ENCODE results near the gene AAGAB. TPM values are rescaled to one million over a fixed set of nuclear protein-coding genes. Genes with fewer than 3 reads are reported as not detected.

Gene AAGAB
- total and polyA plus RNA-seq, 7 donors, result 22.4 to 48.1 (median 34.5) TPM

GRCh38 chr15:67216859-67217258 lies 37.6 kb downstream of the AAGAB start:
- no peak for TF ChIP-seq EP300 (IDR thresholded peaks at IDR 0.05)
- TF ChIP-seq POLR2AphosphoS5 (IDR thresholded peaks at IDR 0.05), result no peak
- no peak for TF ChIP-seq POLR2A (IDR thresholded peaks at IDR 0.05)
- no peak for TF ChIP-seq CTCF (IDR thresholded peaks at IDR 0.05)
- Histone ChIP-seq H3K4me3 (no peak overlapping the region), H3K27ac (no peak overlapping the region), H3K9me3 (no peaks in the 10 kb centered on the region), H3K36me3 (no peaks in the 10 kb centered on the region), H3K4me1 (peaks cover 0 to 6% (median 0%) of the 10 kb centered on the region in 4 donors), H3K27me3 (no peaks in the 10 kb centered on the region)
- DNase-seq, result no peak
- intact Hi-C loops (cut with DNase I), result no loop called here

DNA sequence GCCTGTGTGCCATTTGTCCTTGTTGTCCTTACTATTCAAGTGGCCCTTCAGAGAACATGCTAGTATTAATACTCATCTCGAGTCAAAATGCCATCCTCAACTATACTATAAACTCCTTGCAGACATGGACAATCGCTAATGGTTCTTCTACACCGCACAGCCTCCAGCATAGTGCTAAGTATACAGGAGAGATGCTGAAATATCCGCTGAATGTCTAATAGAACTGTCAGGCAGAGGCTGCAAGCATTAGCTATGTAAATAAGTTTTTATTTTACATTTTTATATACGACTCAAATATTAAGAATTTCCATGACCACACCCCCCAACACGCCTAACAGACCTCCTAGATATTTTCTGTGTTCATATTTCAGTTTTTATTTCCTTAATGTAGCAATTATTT lies 39.4 kb downstream of the AAGAB start:
- H3K27ac ChIP-seq, result no peak overlapping the region
- peaks cover 0 to 6% (median 0%) of the 10 kb centered on the region in 4 donors for H3K4me1 ChIP-seq
- H3K4me3 ChIP-seq, result no peak overlapping the region
- no peaks in the 10 kb centered on the region for H3K36me3 ChIP-seq
- intact Hi-C loops (cut with DNase I), result no loop called here
- H3K9me3 ChIP-seq, result no peaks in the 10 kb centered on the region
- no peaks in the 10 kb centered on the region for H3K27me3 ChIP-seq
- 84 to 86% methylated on average over 6 of the region's 6 CpGs for WGBS, 2 donors
- DNase-seq, result no peak
- TF ChIP-seq EP300 (IDR thresholded peaks at IDR 0.05) (no peak), CTCF (IDR thresholded peaks at IDR 0.05) (no peak), POLR2AphosphoS5 (IDR thresholded peaks at IDR 0.05) (no peak), POLR2A (IDR thresholded peaks at IDR 0.05) (no peak)

DNA sequence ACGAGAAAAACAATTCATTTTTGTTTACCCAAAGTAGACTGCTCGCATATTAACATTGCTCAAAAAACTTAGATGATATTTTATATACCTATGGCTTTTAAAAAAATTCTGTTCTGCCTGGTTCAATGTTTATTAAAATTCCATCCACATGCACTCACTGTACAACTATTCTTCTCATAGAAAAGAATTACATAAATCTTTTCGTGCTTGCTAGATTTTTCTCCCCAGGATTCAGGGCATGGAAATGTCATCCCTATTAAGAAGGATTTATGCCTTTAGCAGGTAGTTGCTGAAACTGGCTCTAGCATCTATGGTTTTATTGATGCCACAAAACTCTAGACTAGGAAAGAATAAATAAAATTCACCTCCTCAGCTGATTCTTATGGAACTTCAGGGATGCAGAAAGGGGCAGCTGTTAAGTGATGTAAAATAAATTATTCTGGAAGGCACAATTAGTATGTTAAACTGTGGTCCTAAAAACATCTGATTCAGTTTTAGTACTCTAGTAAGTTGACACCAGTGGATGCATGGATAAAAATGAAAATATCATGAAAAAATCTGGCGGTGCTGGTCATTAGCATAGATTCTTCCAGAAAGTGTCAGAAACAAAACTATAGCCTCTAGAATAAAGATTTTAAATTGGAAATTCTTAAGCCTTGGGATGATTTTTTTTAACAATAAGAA lies 41.6 kb downstream of the AAGAB start:
- Histone ChIP-seq H3K27me3 (no peaks in the 10 kb centered on the region), H3K36me3 (peaks cover 0 to 14% (median 2%) of the 10 kb centered on the region in 4 donors), H3K4me3 (no peak overlapping the region), H3K27ac (no peak overlapping the region), H3K4me1 (peaks cover 0 to 6% (median under 1%) of the 10 kb centered on the region in 4 donors), H3K9me3 (no peaks in the 10 kb centered on the region)
- intact Hi-C loops (cut with DNase I), result no loop called here
- DNase-seq, result no peak
- 93 to 98% methylated on average over 4 of the region's 4 CpGs for WGBS, 2 donors
- TF ChIP-seq POLR2AphosphoS5 (IDR thresholded peaks at IDR 0.05), result no peak

DNA sequence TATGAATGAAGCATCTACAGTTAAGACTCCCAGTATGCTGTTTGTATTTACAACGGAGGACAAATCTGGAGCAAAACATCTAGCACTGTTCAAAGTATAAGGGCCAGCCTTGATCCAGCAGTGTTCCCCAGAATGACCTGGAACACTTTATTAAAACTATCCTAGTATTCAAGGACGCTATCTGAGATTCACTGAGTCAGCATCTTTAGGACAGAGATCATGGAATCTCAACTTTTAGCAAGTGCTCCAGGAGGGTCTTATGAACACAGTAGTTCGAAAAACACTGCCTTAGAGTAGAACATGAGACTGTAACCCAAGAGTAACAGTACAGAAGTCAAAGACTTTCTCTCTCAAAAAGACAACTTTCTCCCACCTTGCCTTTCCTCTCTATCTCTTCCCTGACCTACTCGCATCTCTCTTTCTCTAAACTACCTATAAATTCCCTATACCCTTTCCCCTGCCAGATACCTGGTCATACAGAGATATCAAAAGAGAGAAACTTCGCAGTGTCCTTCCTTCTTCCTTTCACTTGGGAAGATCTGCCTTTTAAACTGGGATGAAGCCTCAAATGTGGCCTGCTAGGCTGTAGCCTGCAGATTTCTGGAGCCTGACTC lies 43.8 kb downstream of the AAGAB start:
- no peak overlapping the region for H3K4me3 ChIP-seq
- H3K27ac ChIP-seq, result no peak overlapping the region
- DNase-seq, result no peak
- no peaks in the 10 kb centered on the region for H3K27me3 ChIP-seq
- intact Hi-C loops (cut with DNase I), result no loop called here
- peaks cover 0 to 15% (median 4%) of the 10 kb centered on the region in 4 donors for H3K36me3 ChIP-seq
- H3K4me1 ChIP-seq, result peaks cover 0 to 7% (median 3%) of the 10 kb centered on the region in 4 donors
- H3K9me3 ChIP-seq, result no peaks in the 10 kb centered on the region
- 96% methylated on average over 5 of the region's 5 CpGs for WGBS, 2 donors
- no peak for TF ChIP-seq POLR2A (IDR thresholded peaks at IDR 0.05)
- TF ChIP-seq CTCF (IDR thresholded peaks at IDR 0.05), result no peak
- no peak for TF ChIP-seq EP300 (IDR thresholded peaks at IDR 0.05)
- TF ChIP-seq POLR2AphosphoS5 (IDR thresholded peaks at IDR 0.05), result no peak

DNA sequence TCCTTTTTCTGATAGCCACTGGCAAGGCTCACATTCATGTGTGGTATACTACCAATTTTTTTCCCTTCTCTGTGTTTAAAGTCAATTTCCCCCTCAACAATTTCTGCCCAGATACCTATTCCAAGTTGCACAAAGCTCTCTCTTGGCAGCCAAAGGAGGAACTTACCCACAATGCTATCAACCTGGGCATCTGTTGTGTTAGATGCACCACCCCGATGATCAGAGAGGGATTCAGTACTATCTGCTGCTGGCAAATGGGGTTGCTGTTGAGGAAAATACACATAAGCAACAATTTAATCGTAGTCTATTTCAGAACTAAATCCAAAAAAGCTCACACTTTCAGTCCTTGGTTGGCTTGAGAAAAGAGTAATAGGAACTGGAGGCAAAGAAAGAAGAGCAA lies 46.1 kb downstream of the AAGAB start:
- TF ChIP-seq CTCF (IDR thresholded peaks at IDR 0.05), result no peak
- Histone ChIP-seq H3K27me3 (no peaks in the 10 kb centered on the region), H3K4me3 (no peak overlapping the region), H3K27ac (no peak overlapping the region), H3K36me3 (peaks cover 0 to 16% (median 4%) of the 10 kb centered on the region in 4 donors), H3K4me1 (peaks cover 0 to 7% (median 3%) of the 10 kb centered on the region in 4 donors), H3K9me3 (no peaks in the 10 kb centered on the region)
- intact Hi-C loops (cut with DNase I), result no loop called here
- 60 to 71% methylated on average over 2 of the region's 2 CpGs for WGBS, 2 donors
- no peak for DNase-seq
